ENCODE measurements around the gene LAMA5.

Gene LAMA5

DNA sequence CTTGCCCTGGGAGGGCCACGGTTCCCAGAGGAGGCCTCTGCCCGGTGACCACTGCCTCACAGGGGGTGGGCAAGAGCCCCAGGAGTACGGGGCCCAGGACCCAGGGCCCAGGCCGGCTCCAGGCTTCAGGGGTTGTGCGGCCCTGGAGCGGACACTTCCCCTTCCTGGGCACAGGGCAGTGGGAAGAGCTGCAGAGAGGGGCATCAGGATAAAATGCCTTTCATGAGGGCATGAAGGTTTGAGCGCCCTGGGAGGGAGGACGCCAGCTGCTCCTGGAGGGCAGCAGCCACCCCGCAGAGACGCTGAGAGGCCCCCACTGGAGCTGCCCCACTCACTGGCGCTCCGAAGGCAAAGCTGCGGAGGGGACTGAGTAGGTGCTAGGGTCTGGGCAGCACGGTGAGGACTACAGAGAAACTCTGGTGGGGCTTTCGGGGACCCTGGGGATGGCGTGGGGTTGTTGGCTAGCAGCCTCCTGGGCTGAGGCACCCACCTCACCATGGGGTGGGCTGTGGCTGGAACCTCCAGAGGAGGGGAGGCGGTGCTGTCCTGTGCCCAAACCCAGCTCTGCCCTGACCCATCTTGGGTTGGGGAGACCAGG lies 10.4 kb downstream of the LAMA5 start:
- no peak overlapping the region for H3K27ac Mint-ChIP-seq
- H3K27me3 Mint-ChIP-seq, result peaks cover 2% of the 10 kb centered on the region
- DNase-seq (no peak), ATAC-seq (no peak)
- no peaks in the 10 kb centered on the region for H3K36me3 Mint-ChIP-seq (ENCODE audit: low read depth)
- no peaks in the 10 kb centered on the region for H3K4me1 Mint-ChIP-seq
- H3K4me3 Mint-ChIP-seq, result no peak overlapping the region
- no peaks in the 10 kb centered on the region for H3K9me3 Mint-ChIP-seq

DNA sequence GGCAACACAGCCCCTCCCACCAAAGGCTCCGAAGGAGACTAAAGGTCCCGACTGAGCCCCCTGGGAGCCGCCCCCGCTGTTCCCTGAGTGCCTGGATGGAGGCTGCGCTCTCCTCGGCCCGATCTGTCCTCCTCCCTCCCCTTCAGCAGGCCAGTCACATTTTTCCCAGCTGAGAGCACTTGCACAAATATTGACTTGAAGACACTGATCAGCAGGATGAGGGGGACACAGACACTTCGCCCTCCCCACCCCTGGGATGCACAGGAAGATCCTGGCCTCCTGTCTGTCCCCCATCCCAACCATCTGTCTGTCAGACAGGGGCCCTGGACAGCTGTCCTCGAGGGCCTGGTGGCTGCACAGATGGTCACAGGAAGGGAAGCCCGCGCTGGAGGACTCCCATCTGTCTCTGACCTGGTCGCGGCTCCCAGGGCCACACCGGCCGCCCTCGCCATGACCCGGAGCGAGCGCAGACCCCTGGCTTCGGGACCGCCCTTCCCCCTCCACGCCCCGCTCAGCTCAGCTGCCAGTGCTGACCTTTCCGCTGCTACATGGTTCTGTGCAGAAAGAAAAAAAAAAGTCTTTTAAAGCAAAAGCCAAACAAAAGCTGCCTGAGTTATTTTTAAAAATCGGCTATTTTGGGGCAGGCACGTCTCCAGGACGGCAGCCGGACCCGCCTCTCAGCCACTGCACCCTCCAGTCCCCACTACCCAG lies 11.1 kb downstream of the LAMA5 start:
- no peak overlapping the region for H3K4me3 Mint-ChIP-seq
- H3K9me3 Mint-ChIP-seq, result no peaks in the 10 kb centered on the region
- H3K4me1 Mint-ChIP-seq, result no peaks in the 10 kb centered on the region
- ATAC-seq (no peak), DNase-seq (no peak)
- H3K36me3 Mint-ChIP-seq (ENCODE audit: low read depth), result no peaks in the 10 kb centered on the region
- H3K27me3 Mint-ChIP-seq, result peaks cover 2% of the 10 kb centered on the region
- no peak overlapping the region for H3K27ac Mint-ChIP-seq

- H3K4me3 Mint-ChIP-seq, result no peak overlapping the region
- ATAC-seq (no peak), DNase-seq (no peak)
- no peak overlapping the region for H3K27ac Mint-ChIP-seq
- no peaks in the 10 kb centered on the region for H3K36me3 Mint-ChIP-seq (ENCODE audit: low read depth)
- no peaks in the 10 kb centered on the region for H3K9me3 Mint-ChIP-seq
- H3K27me3 Mint-ChIP-seq, result peaks cover 2% of the 10 kb centered on the region
- H3K4me1 Mint-ChIP-seq, result no peaks in the 10 kb centered on the region
These were observed 11.6 kb downstream of the LAMA5 start for GRCh38 chr20:62355516-62355877.

- Mint-ChIP-seq H3K36me3 (ENCODE audit: low read depth) (no peaks in the 10 kb centered on the region), H3K4me1 (no peaks in the 10 kb centered on the region), H3K4me3 (no peak overlapping the region), H3K27ac (no peak overlapping the region), H3K9me3 (no peaks in the 10 kb centered on the region), H3K27me3 (peaks cover 2% of the 10 kb centered on the region)
- DNase-seq (no peak), ATAC-seq (no peak)
These were observed 12.2 kb downstream of the LAMA5 start for GRCh38 chr20:62354811-62355341.

- Mint-ChIP-seq H3K4me1 (peaks cover 1% of the 10 kb centered on the region), H3K36me3 (ENCODE audit: low read depth) (peaks cover 2% of the 10 kb centered on the region), H3K27me3 (peaks cover 2% of the 10 kb centered on the region), H3K27ac (no peak overlapping the region), H3K9me3 (peaks cover 3% of the 10 kb centered on the region), H3K4me3 (no peak overlapping the region)
- ATAC-seq (no peak), DNase-seq (no peak)
These were observed 12.9 kb downstream of the LAMA5 start for GRCh38 chr20:62354031-62354808.

DNA sequence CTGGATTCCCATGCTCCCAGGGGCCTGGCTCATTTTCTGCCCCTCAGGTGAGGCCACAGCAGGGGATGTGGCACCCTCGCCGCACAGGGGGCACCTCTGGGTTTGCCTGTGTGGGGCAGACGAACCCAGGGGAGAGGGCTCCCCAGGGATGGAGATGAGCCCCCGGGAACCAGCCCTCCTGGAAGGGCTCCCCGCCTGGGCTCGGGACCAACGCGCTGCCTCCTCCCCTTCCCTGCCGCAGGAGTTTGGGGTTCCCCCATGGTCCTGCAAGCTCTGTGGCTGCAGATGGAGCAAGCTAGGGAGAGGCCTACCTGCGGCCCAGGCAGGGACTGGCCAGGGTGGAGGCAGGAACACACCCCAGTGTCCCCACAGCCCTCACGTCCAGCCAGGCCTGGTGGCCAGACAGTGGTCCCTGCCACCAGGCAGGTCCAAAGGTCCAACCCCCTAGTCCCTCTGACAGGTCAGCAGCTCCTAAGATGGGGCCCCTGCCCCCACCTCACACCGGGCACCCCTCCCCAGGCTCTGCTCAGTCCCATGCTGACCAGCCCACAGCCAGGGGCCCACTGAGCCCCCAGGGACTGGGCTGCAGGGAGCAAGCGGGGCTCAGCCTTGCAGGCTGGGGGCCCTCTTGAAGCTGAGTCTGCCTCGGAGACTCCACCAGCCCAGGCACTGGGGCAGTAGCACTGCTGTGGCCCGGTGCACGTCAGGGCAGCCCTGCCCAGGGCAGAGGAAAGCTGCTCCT lies 13.7 kb downstream of the LAMA5 start:
- Mint-ChIP-seq H3K27ac (no peak overlapping the region), H3K27me3 (no peaks in the 10 kb centered on the region), H3K9me3 (peaks cover 7% of the 10 kb centered on the region), H3K4me3 (no peak overlapping the region), H3K4me1 (peaks cover 1% of the 10 kb centered on the region), H3K36me3 (ENCODE audit: low read depth) (peaks cover 5% of the 10 kb centered on the region)
- ATAC-seq (no peak), DNase-seq (no peak)

GRCh38 chr20:62352402-62353288 lies 14.5 kb downstream of the LAMA5 start:
- Mint-ChIP-seq H3K27ac (no peak overlapping the region), H3K36me3 (ENCODE audit: low read depth) (peaks cover 5% of the 10 kb centered on the region), H3K9me3 (peaks cover 8% of the 10 kb centered on the region), H3K4me3 (no peak overlapping the region), H3K4me1 (peaks cover 1% of the 10 kb centered on the region), H3K27me3 (no peaks in the 10 kb centered on the region)
- DNase-seq (no peak), ATAC-seq (no peak)

DNA sequence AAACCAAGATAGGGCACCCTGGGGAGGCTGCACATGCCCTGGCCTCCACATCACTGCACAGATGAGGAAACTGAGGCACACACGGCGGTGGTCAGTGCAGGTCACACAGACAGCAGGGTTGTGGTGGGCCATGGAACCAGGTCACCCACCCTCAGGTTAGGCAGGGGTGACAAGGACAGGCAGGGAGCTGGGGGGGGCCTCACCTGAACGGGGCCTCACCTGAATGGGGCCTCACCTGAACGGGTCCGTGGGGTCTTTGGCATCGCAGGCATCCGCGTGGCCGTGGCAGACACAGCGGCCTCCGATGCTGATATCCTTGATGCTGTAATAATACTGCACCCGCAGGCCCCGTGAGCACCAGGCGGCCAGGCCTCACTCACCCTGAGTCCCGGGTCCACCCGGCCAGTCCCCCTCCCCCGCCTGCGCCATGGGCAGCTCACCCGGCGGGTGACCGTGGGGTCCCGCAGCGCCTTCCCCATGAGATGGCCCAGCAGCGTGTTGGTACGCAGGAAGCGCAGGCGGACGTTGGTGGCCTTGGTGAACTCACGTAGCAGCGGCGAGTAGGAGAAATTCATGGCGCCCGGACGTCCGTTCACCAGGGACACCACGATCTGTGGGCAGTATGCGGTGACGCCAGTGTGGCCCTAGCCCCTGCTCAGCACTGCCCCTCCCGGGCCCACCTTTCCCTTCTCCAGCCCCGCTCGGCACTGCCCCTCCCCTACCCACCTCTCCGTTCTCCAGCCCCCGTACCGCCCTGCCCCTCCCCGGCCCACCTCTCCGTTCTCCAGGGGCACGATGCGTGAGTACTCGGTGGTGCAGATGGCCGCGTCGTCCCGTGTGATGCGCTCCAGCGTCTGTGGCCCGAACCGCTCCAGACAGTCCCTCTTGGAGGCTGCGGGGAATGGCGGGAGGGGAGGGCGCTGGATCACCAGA lies 15.4 kb downstream of the LAMA5 start:
- no peaks in the 10 kb centered on the region for H3K27me3 Mint-ChIP-seq
- H3K36me3 Mint-ChIP-seq (ENCODE audit: low read depth), result peaks cover 5% of the 10 kb centered on the region
- no peak for ATAC-seq
- H3K9me3 Mint-ChIP-seq, result peaks cover 8% of the 10 kb centered on the region
- no peak for DNase-seq
- peaks cover 1% of the 10 kb centered on the region for H3K4me1 Mint-ChIP-seq
- H3K27ac Mint-ChIP-seq, result no peak overlapping the region
- H3K4me3 Mint-ChIP-seq, result no peak overlapping the region

DNA sequence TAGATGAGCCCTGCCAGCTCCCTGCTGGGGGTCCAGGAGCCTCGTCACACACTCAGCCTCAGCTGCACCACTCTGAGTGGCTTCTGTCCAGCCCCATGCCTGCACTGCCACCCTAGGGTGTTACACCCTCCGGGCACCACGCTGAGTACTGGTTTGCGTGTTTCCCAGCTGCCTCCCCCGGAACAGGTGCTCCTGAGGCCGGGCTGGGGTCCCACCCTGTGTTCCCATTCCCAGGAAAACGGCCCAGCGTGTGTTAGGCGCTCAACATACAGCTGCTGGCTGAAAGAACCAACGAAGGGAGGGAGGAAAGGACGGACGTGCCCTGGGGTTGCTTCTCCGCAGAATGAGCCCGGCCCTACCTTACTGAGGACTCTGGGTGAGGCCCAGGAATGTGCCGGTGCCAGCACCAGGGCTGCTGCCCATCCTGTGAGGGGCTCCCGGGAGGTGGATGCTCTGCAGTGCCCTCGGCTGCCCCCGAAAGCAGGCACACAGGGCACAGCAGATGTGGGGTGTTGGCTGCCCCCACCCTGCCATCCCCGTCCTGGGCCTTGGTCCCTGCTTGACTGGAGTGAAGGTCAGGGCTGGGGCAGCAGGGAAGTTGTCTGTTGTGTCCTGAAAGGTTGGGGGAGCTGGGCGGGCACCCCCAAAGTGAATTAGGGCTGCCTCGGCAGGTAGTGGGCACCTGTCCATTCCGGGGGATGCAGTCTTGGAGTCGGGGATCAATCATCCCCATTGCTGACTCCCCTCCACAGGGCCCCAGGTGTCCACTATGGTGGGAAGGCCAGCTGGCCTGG lies 16.3 kb downstream of the LAMA5 start:
- H3K4me3 Mint-ChIP-seq, result no peak overlapping the region
- peaks cover 1% of the 10 kb centered on the region for H3K4me1 Mint-ChIP-seq
- no peaks in the 10 kb centered on the region for H3K27me3 Mint-ChIP-seq
- peaks cover 8% of the 10 kb centered on the region for H3K9me3 Mint-ChIP-seq
- no peak for DNase-seq
- no peak overlapping the region for H3K27ac Mint-ChIP-seq
- H3K36me3 Mint-ChIP-seq (ENCODE audit: low read depth), result peaks cover 5% of the 10 kb centered on the region
- ATAC-seq, result no peak

- H3K9me3 Mint-ChIP-seq, result peaks cover 8% of the 10 kb centered on the region
- no peak overlapping the region for H3K27ac Mint-ChIP-seq
- ATAC-seq (no peak), DNase-seq (no peak)
- peaks cover 5% of the 10 kb centered on the region for H3K36me3 Mint-ChIP-seq (ENCODE audit: low read depth)
- H3K4me3 Mint-ChIP-seq, result no peak overlapping the region
- peaks cover 1% of the 10 kb centered on the region for H3K4me1 Mint-ChIP-seq
- no peaks in the 10 kb centered on the region for H3K27me3 Mint-ChIP-seq
These were observed 16.9 kb downstream of the LAMA5 start for GRCh38 chr20:62350098-62350628.

DNA sequence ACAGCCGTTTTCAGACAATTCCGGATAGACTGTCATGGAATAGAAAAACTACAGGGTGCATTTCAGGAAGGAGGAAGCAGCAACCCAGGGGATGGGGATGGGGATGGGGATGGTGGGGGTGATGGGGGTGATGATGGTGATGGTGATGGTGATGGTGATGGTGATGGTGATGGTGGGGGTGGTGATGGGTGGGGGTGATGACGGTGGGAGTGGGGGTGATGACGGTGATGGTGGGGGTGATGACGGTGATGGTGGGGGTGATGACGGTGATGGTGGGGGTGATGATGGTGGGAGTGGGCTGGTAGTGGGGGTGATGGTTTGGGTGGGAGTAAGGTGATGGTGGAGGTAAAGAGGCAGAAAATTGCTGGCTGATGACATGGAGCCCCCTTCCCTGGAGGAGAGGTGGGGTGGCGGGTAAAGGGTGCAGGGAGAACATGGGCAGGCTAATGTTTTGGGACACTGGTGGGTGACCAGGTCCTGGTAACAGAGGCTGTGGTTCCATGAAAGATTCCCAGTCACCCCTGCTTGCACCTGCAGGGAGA lies 17.5 kb downstream of the LAMA5 start:
- H3K36me3 Mint-ChIP-seq (ENCODE audit: low read depth), result peaks cover 5% of the 10 kb centered on the region
- peaks cover 1% of the 10 kb centered on the region for H3K4me1 Mint-ChIP-seq
- ATAC-seq (no peak), DNase-seq (no peak)
- H3K9me3 Mint-ChIP-seq, result peaks cover 8% of the 10 kb centered on the region
- no peak overlapping the region for H3K4me3 Mint-ChIP-seq
- no peaks in the 10 kb centered on the region for H3K27me3 Mint-ChIP-seq
- no peak overlapping the region for H3K27ac Mint-ChIP-seq

DNA sequence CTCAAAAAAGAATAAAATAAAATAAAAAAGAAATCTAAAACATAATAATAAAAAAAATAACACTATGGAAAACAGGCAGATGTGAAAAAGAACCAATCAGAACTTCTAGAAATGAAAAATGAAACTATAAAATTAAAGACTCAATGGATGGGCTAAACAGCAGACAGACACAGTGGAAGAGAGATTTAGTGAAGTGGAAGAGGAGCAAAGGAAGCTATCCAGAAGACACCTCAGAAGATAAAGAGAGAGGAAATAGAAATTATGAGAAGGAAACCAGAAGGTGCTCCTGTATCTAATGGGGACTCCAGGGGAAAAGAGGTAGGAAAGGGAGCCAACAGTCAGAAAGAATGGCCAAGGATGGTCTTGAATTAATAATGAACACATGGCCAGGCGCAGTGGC lies 18.5 kb downstream of the LAMA5 start:
- Mint-ChIP-seq H3K4me1 (peaks cover 1% of the 10 kb centered on the region), H3K9me3 (peaks cover 8% of the 10 kb centered on the region), H3K4me3 (no peak overlapping the region), H3K27me3 (no peaks in the 10 kb centered on the region), H3K36me3 (ENCODE audit: low read depth) (peaks cover 5% of the 10 kb centered on the region), H3K27ac (no peak overlapping the region)
- DNase-seq (no peak), ATAC-seq (no peak)
